ENCODE data around the gene ADGRL1.

DNA sequence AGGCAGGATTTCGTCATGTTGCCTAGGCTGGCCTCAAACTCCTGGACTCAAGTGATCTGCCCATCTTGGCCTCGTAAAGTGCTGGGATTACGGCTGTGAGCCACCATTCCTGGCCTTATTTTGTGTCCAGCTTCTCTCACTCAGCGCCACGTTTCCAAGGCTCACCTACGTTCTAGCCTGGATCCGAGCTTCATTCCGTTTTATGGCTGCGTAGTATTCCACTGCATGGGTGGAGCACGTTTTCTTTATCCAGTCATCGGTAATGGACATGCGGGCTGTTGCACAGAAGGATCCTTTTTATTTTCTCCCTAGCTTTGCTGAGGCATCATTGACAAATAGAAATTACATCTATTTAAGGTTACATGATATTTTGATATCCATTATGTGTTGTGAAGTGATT is 16.6 kb downstream of the ADGRL1 start:
- TF ChIP-seq POLR2A (IDR thresholded peaks at IDR 0.05): no peak
- TF ChIP-seq, protein P1, sequence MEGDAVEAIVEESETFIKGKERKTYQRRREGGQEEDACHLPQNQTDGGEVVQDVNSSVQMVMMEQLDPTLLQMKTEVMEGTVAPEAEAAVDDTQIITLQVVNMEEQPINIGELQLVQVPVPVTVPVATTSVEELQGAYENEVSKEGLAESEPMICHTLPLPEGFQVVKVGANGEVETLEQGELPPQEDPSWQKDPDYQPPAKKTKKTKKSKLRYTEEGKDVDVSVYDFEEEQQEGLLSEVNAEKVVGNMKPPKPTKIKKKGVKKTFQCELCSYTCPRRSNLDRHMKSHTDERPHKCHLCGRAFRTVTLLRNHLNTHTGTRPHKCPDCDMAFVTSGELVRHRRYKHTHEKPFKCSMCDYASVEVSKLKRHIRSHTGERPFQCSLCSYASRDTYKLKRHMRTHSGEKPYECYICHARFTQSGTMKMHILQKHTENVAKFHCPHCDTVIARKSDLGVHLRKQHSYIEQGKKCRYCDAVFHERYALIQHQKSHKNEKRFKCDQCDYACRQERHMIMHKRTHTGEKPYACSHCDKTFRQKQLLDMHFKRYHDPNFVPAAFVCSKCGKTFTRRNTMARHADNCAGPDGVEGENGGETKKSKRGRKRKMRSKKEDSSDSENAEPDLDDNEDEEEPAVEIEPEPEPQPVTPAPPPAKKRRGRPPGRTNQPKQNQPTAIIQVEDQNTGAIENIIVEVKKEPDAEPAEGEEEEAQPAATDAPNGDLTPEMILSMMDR (IDR thresholded peaks at IDR 0.05): no peak

Measured in thyroid gland (tissue), 4 donors.